HepG2 (cell line): ENCODE results near the gene CA11. TPM values are rescaled to one million over a fixed set of nuclear protein-coding genes. Genes with fewer than 3 reads are reported as not detected.

Source experiments
- CBFB ChIP-seq: sonication (generic); formaldehyde crosslinking; IDR thresholded peaks from 2 replicates; pipeline ENCODE4 v1.4.0; 2020; ENCODE audit warnings: missing genetic modification reagents
- MEIS1 ChIP-seq: sonication (generic); formaldehyde crosslinking; IDR thresholded peaks from 2 replicates; pipeline ENCODE4 v1.9.0; 2021; ENCODE audit warnings: mild to moderate bottlenecking, missing genetic modification reagents, moderate library complexity, borderline replicate concordance
- MXD4 ChIP-seq: IDR thresholded peaks from 2 replicates; pipeline ENCODE4 v1.6.1; 2016; ENCODE audit warnings: mild to moderate bottlenecking, missing biosample characterization, missing genetic modification reagents
- MXI1 ChIP-seq: IDR thresholded peaks from 3 replicates; pipeline ENCODE4 v1.6.1; 2012; ENCODE audit warnings: low read depth, low read length, inconsistent platforms, borderline replicate concordance
- NFE2 ChIP-seq: sonication (generic); formaldehyde crosslinking; IDR thresholded peaks from 2 replicates; pipeline ENCODE4 v1.4.0; 2020; ENCODE audit warnings: missing genetic modification reagents
- RBFOX2 ChIP-seq: fragments of 200-400 bp; formaldehyde crosslinking; IDR thresholded peaks from 2 replicates; pipeline ENCODE4 v1.6.1; 2017; ENCODE audit warnings: low read depth, mild to moderate bottlenecking, low read length
- RFX3 ChIP-seq: IDR thresholded peaks from 2 replicates; pipeline ENCODE4 v1.6.1; 2016; ENCODE audit warnings: missing biosample characterization, missing genetic modification reagents
- RNF2 ChIP-seq: fragments of 450-650 bp; conservative IDR thresholded peaks from 2 replicates; pipeline ENCODE4 v1.6.1; 2016; ENCODE audit warnings: low read depth
- SATB2 ChIP-seq: sonication (generic); formaldehyde crosslinking; IDR thresholded peaks from 2 replicates; pipeline ENCODE4 v1.5.0; 2020; ENCODE audit warnings: missing genetic modification reagents
- ZC3H13 ChIP-seq: sonication (generic); formaldehyde crosslinking; IDR thresholded peaks from 2 replicates; pipeline ENCODE4 v1.8.1; 2023; ENCODE audit warnings: mild to moderate bottlenecking, missing genetic modification reagents, moderate library complexity
- ZNF17 ChIP-seq: sonication (generic); formaldehyde crosslinking; IDR thresholded peaks from 2 replicates; pipeline ENCODE4 v1.5.0; 2020; ENCODE audit warnings: mild to moderate bottlenecking, missing genetic modification reagents
- ZNF33B ChIP-seq: sonication (generic); formaldehyde crosslinking; IDR thresholded peaks from 2 replicates; pipeline ENCODE4 v1.5.1; 2020; ENCODE audit warnings: mild to moderate bottlenecking, missing genetic modification reagents
- ZNF430 ChIP-seq: sonication (generic); formaldehyde crosslinking; IDR thresholded peaks from 2 replicates; pipeline ENCODE4 v1.9.0; 2021; ENCODE audit warnings: mild to moderate bottlenecking, missing genetic modification reagents
- ZNF441 ChIP-seq: sonication (generic); formaldehyde crosslinking; IDR thresholded peaks from 2 replicates; pipeline ENCODE4 v1.7.0; 2021; ENCODE audit warnings: missing genetic modification reagents, borderline replicate concordance
- ZNF547 ChIP-seq: sonication (generic); formaldehyde crosslinking; IDR thresholded peaks from 2 replicates; pipeline ENCODE4 v1.5.1; 2020; ENCODE audit warnings: mild to moderate bottlenecking, missing genetic modification reagents
- ZNF552 ChIP-seq: sonication (generic); formaldehyde crosslinking; IDR thresholded peaks from 2 replicates; pipeline ENCODE4 v1.9.0; 2022; ENCODE audit warnings: missing genetic modification reagents, mild to moderate bottlenecking, borderline replicate concordance
- ZSCAN30 ChIP-seq: sonication (generic); formaldehyde crosslinking; IDR thresholded peaks from 2 replicates; pipeline ENCODE4 v1.5.0; 2020; ENCODE audit warnings: mild to moderate bottlenecking, missing genetic modification reagents
- polyA plus RNA-seq, 8 experiments: library from polyadenylated mRNA; depleted of rRNA in 3 of 8; stranded (reverse) in 7 of 8; unstranded in 1 of 8; fragments of >200 nt; fragmentation: Illumina TruSeq in 4 of 8; extraction: Trizol in 4 of 8; gene quantifications; 2 replicates each; pipeline versions ENCODE4 v1.2.1 to v1.2.3, GENCODE V29; 2011 to 2016; ENCODE audit warnings: low read depth in 4 of 8, missing spikeins in 1 of 8, mixed read lengths in 1 of 8; ENCODE audit not compliant: insufficient read depth in 1 of 8
- total RNA-seq, 5 experiments: library from RNA; depleted of rRNA; stranded (reverse); fragments of >200 nt; fragmentation: Illumina TruSeq; extraction: Trizol; gene quantifications; 2 replicates each; pipeline ENCODE4 v1.2.3, GENCODE V29; 2016; ENCODE audit warnings: low read depth in 1 of 5
- TF ChIP-seq, protein P1 (sequence below): sonication (generic); formaldehyde crosslinking; IDR thresholded peaks from 2 replicates; pipeline ENCODE4 v1.5.1; 2020; ENCODE audit warnings: missing genetic modification reagents, mild to moderate bottlenecking, borderline replicate concordance
- TF ChIP-seq, protein P2 (sequence below): sonication (generic); formaldehyde crosslinking; IDR thresholded peaks from 2 replicates; pipeline ENCODE4 v1.4.0; 2020; ENCODE audit warnings: missing genetic modification reagents
- TF ChIP-seq, protein P3 (sequence below): sonication (generic); formaldehyde crosslinking; IDR thresholded peaks from 2 replicates; pipeline ENCODE4 v1.8.1; 2023; ENCODE audit warnings: mild to moderate bottlenecking, missing genetic modification reagents
- TF ChIP-seq, protein P4 (sequence below): sonication (generic); formaldehyde crosslinking; IDR thresholded peaks from 2 replicates; pipeline ENCODE4 v1.4.0; 2020; ENCODE audit warnings: missing genetic modification reagents
- TF ChIP-seq, protein P5 (sequence below): sonication (generic); formaldehyde crosslinking; IDR thresholded peaks from 2 replicates; pipeline ENCODE4 v1.8.0; 2022; ENCODE audit warnings: mild to moderate bottlenecking, missing genetic modification reagents, moderate library complexity

CA11 gene
- total and polyA plus RNA-seq, 2 of the 13 experiments (the other 11 are each of a cell fraction or from before 2014, with no cell fraction given) = 0.41 to 0.58 TPM

DNA sequence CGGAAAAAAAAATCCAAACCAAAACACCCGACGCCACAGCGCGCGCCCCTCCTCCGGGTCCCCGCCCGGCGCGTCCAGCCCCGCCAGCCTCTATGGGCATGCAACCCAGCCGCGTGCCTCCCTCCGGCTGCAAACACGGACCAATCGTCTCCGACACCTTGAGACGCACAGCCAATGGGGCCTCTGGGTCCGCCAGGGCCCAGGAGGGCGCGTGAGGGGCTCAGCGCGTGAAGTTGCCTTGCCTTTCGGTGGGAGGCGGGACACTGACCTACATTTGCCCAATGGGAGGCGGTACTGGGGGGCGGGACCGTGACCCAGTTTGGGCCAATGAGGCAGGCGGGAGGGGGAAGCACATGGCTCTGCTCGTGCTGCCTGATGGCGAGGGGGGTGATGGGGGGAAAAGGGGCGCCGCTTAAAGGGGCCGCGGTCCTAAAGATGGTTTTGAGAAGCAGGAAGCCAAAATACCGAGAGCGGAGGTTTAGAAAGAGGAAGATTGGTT, 8.5 kb downstream of the CA11 start (continued):
- TF ChIP-seq, protein P1, sequence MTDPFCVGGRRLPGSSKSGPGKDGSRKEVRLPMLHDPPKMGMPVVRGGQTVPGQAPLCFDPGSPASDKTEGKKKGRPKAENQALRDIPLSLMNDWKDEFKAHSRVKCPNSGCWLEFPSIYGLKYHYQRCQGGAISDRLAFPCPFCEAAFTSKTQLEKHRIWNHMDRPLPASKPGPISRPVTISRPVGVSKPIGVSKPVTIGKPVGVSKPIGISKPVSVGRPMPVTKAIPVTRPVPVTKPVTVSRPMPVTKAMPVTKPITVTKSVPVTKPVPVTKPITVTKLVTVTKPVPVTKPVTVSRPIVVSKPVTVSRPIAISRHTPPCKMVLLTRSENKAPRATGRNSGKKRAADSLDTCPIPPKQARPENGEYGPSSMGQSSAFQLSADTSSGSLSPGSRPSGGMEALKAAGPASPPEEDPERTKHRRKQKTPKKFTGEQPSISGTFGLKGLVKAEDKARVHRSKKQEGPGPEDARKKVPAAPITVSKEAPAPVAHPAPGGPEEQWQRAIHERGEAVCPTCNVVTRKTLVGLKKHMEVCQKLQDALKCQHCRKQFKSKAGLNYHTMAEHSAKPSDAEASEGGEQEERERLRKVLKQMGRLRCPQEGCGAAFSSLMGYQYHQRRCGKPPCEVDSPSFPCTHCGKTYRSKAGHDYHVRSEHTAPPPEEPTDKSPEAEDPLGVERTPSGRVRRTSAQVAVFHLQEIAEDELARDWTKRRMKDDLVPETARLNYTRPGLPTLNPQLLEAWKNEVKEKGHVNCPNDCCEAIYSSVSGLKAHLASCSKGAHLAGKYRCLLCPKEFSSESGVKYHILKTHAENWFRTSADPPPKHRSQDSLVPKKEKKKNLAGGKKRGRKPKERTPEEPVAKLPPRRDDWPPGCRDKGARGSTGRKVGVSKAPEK (CRISPR knock-in tag) = no peak
- TF ChIP-seq ZNF17 (CRISPR knock-in tag) = no peak
- TF ChIP-seq ZNF547 (CRISPR knock-in tag) = peak; percentile 90
- peak; percentile 62; the same call in 1 of the 2 replicates for TF ChIP-seq ZNF441 (CRISPR knock-in tag)
- TF ChIP-seq ZNF33B (CRISPR knock-in tag) = no peak
- no peak for TF ChIP-seq MEIS1 (CRISPR knock-in tag)
- TF ChIP-seq MXI1 = peak; percentile 61; the same call in 1 of the 3 replicates
- TF ChIP-seq RFX3 = no peak
- peak; percentile 47 for TF ChIP-seq RBFOX2
- TF ChIP-seq, protein P2, sequence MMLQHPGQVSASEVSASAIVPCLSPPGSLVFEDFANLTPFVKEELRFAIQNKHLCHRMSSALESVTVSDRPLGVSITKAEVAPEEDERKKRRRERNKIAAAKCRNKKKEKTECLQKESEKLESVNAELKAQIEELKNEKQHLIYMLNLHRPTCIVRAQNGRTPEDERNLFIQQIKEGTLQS (CRISPR knock-in tag) = no peak
- TF ChIP-seq, protein P3, sequence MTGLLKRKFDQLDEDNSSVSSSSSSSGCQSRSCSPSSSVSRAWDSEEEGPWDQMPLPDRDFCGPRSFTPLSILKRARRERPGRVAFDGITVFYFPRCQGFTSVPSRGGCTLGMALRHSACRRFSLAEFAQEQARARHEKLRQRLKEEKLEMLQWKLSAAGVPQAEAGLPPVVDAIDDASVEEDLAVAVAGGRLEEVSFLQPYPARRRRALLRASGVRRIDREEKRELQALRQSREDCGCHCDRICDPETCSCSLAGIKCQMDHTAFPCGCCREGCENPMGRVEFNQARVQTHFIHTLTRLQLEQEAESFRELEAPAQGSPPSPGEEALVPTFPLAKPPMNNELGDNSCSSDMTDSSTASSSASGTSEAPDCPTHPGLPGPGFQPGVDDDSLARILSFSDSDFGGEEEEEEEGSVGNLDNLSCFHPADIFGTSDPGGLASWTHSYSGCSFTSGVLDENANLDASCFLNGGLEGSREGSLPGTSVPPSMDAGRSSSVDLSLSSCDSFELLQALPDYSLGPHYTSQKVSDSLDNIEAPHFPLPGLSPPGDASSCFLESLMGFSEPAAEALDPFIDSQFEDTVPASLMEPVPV (CRISPR knock-in tag) = peak; percentile 82; the same call in 1 of the 2 replicates
- TF ChIP-seq MXD4 (CRISPR knock-in tag) = peak; percentile 82
- TF ChIP-seq ZC3H13 (CRISPR knock-in tag) = peak; percentile 82
- no peak for TF ChIP-seq NFE2 (CRISPR knock-in tag)
- no peak for TF ChIP-seq SATB2 (CRISPR knock-in tag)
- TF ChIP-seq CBFB (CRISPR knock-in tag) = no peak
- peak; percentile 96 for TF ChIP-seq RNF2
- TF ChIP-seq, protein P4, sequence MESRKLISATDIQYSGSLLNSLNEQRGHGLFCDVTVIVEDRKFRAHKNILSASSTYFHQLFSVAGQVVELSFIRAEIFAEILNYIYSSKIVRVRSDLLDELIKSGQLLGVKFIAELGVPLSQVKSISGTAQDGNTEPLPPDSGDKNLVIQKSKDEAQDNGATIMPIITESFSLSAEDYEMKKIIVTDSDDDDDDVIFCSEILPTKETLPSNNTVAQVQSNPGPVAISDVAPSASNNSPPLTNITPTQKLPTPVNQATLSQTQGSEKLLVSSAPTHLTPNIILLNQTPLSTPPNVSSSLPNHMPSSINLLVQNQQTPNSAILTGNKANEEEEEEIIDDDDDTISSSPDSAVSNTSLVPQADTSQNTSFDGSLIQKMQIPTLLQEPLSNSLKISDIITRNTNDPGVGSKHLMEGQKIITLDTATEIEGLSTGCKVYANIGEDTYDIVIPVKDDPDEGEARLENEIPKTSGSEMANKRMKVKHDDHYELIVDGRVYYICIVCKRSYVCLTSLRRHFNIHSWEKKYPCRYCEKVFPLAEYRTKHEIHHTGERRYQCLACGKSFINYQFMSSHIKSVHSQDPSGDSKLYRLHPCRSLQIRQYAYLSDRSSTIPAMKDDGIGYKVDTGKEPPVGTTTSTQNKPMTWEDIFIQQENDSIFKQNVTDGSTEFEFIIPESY (CRISPR knock-in tag) = no peak
- TF ChIP-seq ZSCAN30 (CRISPR knock-in tag) = no peak; the same call in 1 of the 2 replicates
- TF ChIP-seq ZNF552 (CRISPR knock-in tag) = no peak
- TF ChIP-seq, protein P5, sequence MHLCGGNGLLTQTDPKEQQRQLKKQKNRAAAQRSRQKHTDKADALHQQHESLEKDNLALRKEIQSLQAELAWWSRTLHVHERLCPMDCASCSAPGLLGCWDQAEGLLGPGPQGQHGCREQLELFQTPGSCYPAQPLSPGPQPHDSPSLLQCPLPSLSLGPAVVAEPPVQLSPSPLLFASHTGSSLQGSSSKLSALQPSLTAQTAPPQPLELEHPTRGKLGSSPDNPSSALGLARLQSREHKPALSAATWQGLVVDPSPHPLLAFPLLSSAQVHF (CRISPR knock-in tag) = peak; percentile 94
- TF ChIP-seq ZNF430 (CRISPR knock-in tag) = peak; percentile 81
